UCSD-AML1 (cell line): ENCODE measurements around the gene OTOP2.
"Not testable (repeated sequence)": the region's sequence is repeated elsewhere in the genome, so short reads cannot be mapped to it uniquely, and the experiment has no call there.

Experiments used
- DNase-seq: peaks from one replicate; lab custom pipeline; 2025; ENCODE audit not compliant: unreplicated experiment; lab: John Stamatoyannopoulos, UW

Gene OTOP2

GRCh38 chr17:74901353-74902135, 22.5 kb upstream of the OTOP2 start:
- no peak for DNase-seq

GRCh38 chr17:74903034-74903433, 21.0 kb upstream of the OTOP2 start:
- no peak for DNase-seq

DNA sequence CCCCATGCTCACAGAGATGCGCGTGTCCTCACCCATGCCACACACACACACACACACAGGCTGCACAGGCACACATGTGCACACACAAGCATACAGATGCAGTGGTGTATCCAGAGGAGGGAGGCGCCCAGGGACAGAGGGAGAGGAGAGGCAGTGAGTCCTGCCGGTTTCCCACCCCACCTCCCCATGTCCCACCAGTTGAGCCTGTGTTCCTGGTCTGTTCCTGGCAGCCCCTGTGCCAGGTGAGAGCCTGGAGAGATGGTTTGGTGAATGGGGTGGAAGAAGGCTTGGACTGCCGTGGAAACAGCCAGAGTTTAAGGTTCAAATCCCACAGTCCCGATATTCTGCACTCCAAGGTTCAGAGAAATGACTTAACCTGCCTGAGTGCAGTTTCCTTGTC, 20.4 kb upstream of the OTOP2 start:
- no peak for DNase-seq

DNA sequence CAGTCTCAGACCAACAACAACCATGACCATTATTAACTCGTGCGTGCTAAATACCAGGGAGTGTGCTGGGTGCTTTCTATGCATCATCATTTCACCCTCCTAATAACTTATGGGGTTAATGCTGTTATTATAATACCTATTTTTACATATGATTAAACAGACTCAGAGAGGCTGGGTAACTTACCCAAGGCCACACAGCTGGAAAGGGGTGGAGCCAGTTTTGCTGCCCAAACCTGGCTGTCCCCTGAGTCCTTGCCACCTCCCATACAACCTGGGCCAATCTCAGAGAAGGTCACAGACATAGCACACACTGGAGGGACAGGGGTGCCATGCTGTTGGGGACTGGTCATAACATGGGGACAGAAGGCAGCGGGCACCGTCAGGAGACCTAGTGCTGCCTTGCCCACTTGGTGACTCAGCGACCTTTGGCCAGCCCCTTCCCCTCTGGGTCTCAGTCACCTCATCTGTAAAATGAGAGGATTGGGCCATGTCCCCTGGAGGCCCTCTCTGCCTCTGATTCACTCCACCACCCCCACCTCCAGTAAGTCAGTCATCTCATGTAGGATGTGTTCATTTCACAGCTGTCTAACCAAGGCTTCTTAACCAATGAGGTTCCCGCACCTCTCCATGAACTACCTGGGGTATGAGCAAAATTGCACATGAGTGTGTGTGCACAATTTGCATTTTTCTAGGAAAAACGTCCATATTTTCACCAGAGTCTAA, 19.2 kb upstream of the OTOP2 start:
- DNase-seq: no peak

DNA sequence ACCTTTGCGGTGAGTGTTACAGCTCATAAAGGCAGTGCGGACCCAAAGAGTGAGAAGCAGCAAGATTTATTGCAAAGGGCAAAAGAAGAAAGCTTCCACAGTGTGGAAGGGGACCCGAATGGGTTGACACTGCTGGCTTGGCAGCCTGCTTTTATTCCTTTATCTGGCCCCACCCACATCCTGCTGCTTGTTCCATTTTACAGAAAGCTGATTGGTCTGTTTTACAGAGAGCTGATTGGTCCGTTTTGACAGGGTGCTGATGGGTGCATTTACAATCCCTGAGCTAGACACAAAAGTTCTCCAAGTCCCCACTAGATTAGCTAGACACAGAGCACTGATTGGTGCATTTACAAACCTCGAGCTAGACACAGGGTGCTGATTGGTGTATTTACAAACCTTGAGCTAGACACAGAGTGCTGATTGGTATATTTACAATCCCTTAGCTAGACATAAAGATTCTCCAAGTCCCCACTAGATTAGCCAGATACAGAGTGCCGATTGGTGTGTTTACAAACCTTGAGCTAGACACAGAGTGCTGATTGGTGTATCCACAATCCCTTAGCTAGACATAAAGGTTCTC, 17.8 kb upstream of the OTOP2 start:
- DNase-seq: not testable (repeated sequence)

DNA sequence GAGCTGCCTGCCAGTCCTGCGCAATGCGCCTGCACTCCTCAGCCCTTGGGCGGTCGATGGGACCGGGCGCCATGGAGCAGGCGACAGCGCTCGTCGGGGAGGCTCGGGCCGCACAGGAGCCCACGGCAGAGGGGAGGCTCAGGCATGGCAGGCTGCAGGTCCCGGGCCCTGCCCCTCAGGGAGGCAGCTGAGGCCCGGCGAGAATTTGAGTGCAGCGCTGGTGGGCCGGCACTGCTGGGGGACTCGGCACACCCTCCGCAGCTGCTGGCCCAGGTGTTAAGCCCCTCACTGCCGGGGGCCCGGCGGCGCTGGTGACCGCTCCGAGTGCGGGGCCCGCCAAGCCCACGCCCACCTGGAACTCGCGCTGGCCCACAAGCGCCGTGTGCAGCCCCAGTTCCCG, 17.1 kb upstream of the OTOP2 start:
- DNase-seq: no peak

DNA sequence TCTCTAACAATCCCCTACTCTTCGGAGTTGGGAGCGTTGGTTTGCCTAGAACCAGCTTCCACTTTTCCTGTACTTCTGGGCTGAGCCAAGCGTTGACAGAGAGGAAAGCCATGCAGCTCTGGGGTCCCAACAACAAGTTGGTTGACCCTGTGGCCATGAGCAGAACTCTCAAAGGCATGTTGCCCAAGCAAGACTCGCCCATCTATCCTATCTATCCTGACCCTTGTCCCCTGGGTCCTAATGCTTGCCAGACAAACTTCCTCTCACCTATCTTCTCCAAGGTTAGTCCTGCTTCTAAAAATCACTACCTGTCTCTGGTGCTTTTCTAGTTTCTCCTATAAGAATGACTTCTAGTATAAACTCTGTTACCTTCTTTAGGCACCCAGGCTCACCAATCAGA, 15.0 kb upstream of the OTOP2 start:
- DNase-seq: not testable (repeated sequence)

- not testable (repeated sequence) for DNase-seq
Measured at GRCh38 chr17:74911423-74911822, 12.7 kb upstream of the OTOP2 start.

- no peak for DNase-seq
Measured at GRCh38 chr17:74916136-74916850, 7.8 kb upstream of the OTOP2 start.

GRCh38 chr17:74916851-74917199, 7.2 kb upstream of the OTOP2 start:
- no peak for DNase-seq

DNA sequence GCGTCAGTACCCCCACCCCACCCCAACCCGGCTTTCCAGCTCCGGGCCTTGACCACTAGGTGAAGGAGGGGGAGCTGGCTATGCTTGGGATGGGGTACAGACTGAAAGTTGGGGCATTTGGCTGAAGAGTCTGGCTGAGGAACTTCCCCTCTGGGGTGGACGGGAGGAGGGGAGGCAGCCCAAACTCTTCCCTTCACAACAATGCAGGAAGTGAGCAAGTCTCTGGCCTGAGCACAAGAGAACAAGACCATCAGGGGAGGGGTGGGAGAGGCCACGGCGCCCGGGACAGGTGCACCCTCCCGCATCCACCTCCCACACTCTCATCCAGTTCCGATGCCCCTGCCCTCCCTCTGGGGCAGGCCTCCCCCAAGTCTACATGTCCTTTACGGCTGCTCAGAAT, 6.6 kb upstream of the OTOP2 start:
- peak; percentile 28 for DNase-seq

- no peak for DNase-seq
Measured at GRCh38 chr17:74918906-74919305, 5.2 kb upstream of the OTOP2 start.

DNA sequence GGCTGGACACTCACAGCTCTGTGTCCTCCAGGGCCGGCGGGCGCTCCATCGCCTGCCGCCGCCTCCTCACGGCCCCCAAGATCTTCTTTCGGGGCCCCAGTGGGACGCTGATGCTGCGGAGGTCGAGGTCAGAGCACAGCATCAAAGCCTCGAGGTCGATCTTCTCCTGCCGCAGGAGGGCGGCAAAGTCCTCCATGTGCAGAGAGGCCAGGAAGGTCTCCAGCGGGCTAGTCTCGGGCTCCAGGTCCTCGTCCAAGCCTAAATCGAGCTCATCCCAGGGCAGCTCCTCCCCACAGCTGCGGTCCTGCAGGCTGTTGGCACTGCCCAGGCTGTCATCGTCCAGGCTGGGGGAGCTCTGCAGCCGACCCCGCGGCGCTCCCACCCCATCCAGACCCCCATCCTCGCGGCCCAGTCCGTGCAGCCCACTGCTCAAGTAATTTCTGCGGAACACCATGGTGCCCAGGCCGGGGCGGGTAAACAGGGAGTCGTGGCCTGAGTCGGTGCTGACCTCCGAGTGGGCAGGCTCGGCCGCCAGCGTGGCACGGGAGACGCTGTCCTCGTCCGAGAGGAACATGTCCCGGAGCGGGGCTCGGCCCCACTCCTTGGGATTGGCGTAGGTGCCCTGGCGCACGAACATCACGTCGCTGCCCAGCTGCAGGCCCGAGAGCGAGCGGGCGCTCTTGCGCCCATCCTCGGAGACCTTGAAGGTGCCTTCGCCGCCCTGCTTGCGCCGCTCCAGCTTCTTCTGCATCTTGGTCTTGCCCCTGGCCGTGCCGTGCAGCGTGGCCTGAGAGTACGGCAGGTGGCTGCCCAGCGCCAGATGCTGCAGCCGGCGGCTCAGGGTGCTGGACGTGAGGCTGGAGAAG, 4.4 kb upstream of the OTOP2 start:
- DNase-seq: no peak

GRCh38 chr17:74920306-74920620, 3.8 kb upstream of the OTOP2 start:
- DNase-seq: no peak

DNA sequence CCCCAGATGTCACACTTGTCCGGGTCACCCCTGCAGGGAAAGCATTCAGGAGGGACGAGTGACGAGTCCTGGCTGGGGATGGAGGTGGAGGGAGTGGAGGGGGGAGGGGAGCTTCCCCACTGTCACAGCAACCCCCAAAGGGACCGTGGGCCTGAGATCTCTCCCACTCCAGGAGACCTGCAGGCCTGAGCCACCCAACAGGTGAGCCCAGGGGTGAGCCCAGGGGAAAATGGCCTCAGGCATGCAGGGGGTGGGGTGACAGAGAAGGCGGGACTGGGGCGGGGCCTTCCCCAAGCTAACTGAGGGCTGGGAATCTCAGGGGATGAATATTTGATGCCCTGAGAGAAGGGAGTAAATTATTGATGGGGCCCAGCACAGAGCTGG, 3.4 kb upstream of the OTOP2 start:
- no peak for DNase-seq

DNA sequence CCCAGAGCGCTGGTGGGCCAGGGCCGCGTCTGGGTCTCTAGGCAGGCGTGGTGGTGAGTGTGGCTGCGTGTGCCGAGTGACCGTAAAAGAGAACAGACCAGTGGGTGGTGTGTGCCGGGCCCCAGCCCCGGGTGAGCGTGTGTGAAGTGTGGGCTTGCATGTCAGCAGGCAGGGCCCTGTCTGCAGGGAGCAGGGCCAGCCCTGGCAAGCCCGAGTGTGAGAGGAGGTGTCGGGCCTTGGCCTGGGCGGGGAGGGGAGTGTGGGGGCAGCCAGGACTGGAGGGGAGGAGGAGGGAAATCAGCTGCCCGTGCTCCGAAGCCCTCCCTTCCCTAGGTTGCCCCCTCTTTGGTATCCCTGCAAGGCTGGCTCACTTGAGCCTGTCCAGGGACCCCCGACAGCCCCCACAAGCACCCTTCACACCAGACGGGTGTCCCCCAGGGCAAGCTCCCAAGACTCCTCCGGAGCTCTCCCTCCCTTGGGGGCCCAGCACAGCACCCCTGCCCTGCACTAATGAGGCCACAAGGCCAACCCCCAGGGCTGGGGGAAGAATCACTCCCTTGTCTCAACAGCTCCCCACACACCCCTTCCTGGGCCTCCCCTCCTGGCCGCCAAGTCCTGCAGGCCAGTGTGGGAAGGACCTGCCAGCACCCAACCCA, 2.9 kb upstream of the OTOP2 start:
- DNase-seq: no peak

- no peak for DNase-seq
Measured at GRCh38 chr17:74921769-74922168, 2.3 kb upstream of the OTOP2 start.

DNA sequence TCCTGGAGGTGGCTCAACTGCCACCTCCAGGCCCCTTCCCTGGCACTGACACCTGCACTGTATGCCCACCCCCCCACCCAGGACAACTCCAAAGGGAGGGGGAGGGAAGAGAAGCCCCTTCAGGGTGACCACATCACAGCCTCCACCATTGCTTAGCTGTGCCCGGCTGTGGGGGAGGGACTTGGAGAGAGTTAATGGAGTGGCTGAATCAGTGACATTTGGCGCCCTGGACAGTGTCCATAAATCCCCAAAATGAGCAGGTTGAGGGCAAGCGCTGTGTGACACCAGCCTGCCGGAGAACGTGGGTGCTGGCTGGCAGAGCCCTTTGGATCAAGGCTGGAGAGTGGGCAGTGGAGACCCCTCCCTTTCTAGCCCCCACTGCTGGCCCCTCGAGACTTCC, 1.9 kb upstream of the OTOP2 start:
- no peak for DNase-seq

GRCh38 chr17:74922694-74923537, 1.2 kb upstream of the OTOP2 start, which contains the start of gene USH1G:
USH1G (minus strand) TSS chr17:74923255; CDS start chr17:74923073, 182 bp downstream.
- no peak for DNase-seq
